Erythroblast (primary cell): ENCODE results near the gene CCDC86.

ENCODE experiments used
- DNase-seq, 2 experiments: peaks; one replicate each; lab custom pipeline; 2025; lab: John Stamatoyannopoulos, UW
- GATA1 ChIP-seq: IDR thresholded peaks from 2 replicates; pipeline ENCODE4 v1.6.1; 2011; ENCODE audit warnings: low read depth, mild to moderate bottlenecking, control low read depth, low read length, moderate library complexity
- POLR2A ChIP-seq: IDR thresholded peaks from 2 replicates; pipeline ENCODE4 v1.6.1; 2011; ENCODE audit warnings: mild to moderate bottlenecking, low read length

Gene CCDC86

DNA sequence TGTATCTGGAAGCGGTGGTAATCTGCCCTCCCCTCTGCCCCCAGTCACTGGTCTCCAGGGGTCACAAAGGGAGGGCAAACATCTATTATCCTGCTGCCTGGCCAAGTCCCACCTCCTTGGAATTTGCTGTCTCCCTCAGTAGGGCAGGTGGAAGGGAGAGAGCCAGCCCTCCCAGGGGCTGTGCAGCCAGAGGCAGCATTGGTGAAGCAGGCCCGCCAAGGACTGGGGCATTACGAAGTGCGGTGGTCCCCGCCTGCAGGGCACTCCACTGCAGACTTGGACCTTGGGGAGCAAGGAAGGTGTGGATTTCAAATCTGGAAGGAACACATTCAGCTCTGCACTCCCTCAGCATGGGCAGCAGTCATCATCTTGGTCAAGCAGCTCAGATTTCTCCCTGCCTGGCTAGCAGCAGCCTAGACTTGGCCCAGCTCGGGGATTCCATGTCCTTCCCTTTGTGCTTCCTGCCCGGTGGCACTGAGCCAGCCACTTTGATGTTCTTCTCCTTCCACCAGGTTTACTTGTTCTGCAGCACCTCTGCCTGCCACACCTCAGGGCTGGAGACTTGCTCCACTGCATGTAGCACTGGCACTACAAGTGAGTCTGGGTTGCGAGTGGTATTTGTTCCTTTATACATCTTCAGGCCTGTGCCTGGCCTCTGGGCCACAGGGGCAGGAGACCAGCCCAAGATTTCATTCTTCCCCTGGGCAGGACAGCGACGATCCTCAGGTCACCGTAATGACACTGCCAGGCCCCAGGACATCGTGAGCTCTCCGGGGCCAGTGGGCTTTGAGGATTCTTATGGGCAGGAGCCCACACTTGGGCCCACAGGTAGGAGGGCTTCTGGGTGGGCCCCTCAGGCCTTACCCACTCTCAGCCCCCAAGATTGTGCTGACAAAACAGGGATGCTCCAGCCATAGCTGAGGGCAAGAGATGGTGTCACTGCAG, 32.8 kb downstream of the CCDC86 start:
- TF ChIP-seq POLR2A (no peak), GATA1 (no peak)
- no peak for DNase-seq

GRCh38 chr11:60875366-60876167, 33.7 kb downstream of the CCDC86 start:
- no peak for DNase-seq
- TF ChIP-seq GATA1 (no peak), POLR2A (no peak)

- TF ChIP-seq POLR2A = no peak
- no peak for TF ChIP-seq GATA1
Observed at GRCh38 chr11:60876168-60876485, 34.2 kb downstream of the CCDC86 start.

GRCh38 chr11:60878245-60879101, 36.6 kb downstream of the CCDC86 start:
- no peak for DNase-seq
- TF ChIP-seq GATA1 (no peak), POLR2A (no peak)

More at GRCh38 chr11:60876168-60876485, 34.2 kb downstream of the CCDC86 start:
- no peak for DNase-seq

GRCh38 chr11:60879104-60879503, 37.2 kb downstream of the CCDC86 start:
- TF ChIP-seq POLR2A (no peak), GATA1 (no peak)

GRCh38 chr11:60879971-60880588, 38.2 kb downstream of the CCDC86 start:
- no peak for DNase-seq
- TF ChIP-seq GATA1 (no peak), POLR2A (no peak)

More at GRCh38 chr11:60879104-60879503, 37.2 kb downstream of the CCDC86 start:
- no peak for DNase-seq

- no peak for DNase-seq
- TF ChIP-seq POLR2A (no peak), GATA1 (no peak)
Observed at GRCh38 chr11:60880643-60881282, 38.9 kb downstream of the CCDC86 start.

GRCh38 chr11:60887556-60887955, 45.6 kb downstream of the CCDC86 start:
- DNase-seq = peak; percentile 59 to 65

GRCh38 chr11:60889869-60890311, 48.0 kb downstream of the CCDC86 start:
- no peak for DNase-seq
- TF ChIP-seq POLR2A (no peak), GATA1 (no peak)

More at GRCh38 chr11:60887556-60887955, 45.6 kb downstream of the CCDC86 start:
- TF ChIP-seq POLR2A = no peak
- no peak for TF ChIP-seq GATA1

- TF ChIP-seq GATA1 (no peak), POLR2A (no peak)
- no peak for DNase-seq
Observed at GRCh38 chr11:60890696-60891095, 48.8 kb downstream of the CCDC86 start.

DNA sequence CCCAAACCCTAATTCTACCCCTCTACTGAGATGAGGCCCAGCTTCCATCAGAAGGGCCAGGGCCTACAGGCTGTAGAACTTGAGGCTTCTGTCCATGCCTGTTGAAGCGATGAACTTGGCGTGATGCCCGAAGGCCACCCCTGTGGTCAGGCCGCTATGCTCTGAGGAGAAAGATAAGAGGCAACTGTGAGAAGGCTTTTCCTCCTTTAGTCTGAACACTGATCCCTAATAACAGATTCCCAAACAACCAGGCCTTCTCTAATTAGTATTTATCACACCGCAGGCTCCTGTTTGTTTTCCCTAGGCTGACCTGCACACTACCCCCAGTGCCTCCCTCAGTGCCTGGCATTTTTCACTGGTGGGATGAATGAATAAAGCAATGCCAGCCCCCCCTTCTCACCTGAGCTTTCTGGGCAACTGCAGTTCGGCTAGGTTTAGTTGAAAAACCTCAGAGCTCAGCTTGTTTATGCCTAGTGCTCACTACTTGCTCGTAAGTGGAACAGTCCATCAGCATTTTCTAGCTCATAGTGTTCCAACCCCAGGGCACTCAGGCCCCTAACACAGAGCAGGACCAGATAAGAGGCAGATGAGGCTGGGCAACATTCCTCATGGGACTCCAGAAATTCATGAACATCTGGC, 49.3 kb downstream of the CCDC86 start:
- DNase-seq = peak; percentile 88 to 90
- TF ChIP-seq POLR2A = no peak
- TF ChIP-seq GATA1 = peak; percentile 8

DNA sequence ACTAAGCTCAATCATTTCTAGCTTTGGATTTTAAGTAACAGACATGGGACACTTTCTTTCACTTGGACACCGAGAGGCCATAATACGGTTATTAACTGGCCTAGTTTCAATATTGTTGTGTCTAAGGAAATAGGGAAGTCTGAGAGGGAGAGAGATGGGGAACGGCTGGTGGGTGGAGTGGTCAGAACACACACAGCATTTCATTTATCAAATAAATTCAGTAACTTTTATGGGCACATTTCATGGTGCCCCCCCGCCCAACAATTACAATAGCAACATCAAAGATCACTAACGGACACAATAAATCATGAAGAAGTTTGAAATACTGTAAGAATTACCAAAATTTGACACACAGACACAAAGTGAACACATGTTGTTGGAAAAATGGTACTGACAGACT, 53.8 kb downstream of the CCDC86 start:
- no peak for DNase-seq
- TF ChIP-seq GATA1 (no peak), POLR2A (no peak)

GRCh38 chr11:60897496-60897895, 55.6 kb downstream of the CCDC86 start:
- DNase-seq = no peak
- no peak for TF ChIP-seq GATA1
- no peak for TF ChIP-seq POLR2A
